H1 (cell line): Measurements from ENCODE around the gene LGR4. TPM values are rescaled to one million over a fixed set of nuclear protein-coding genes. Genes with fewer than 3 reads are reported as not detected.

Experiments used
- TAF1 ChIP-seq: IDR thresholded peaks from 2 replicates; pipeline ENCODE4 v1.6.1; 2011; ENCODE audit warnings: mild to moderate bottlenecking, low read depth, low read length
- polyA plus RNA-seq, 7 experiments: library from polyadenylated mRNA; depleted of rRNA in 3 of 7; stranded (reverse) in 5 of 7; unstranded in 2 of 7; fragments of >200 nt in 5 of 7; fragments of 200-250 nt in 2 of 7; gene quantifications; 1 replicate in 5 of 7; 2 replicates in 1 of 7; 4 replicates in 1 of 7; pipeline versions ENCODE4 v1.2.1 to v1.2.3, GENCODE V29; 2011 to 2013; ENCODE audit warnings: missing spikeins in 2 of 7, mixed read lengths in 2 of 7
- total RNA-seq: library from RNA; stranded (reverse); fragmentation: NEBNext Ultra II Directional; extraction: Animal tissue kit (Norgen Biotek cat#: 25700); gene quantifications from 2 replicates; pipeline ENCODE4 v1.2.1, GENCODE V29; 2021

LGR4 gene
- total and polyA plus RNA-seq, 2 of the 8 experiments (the other 6 are each of a cell fraction or from before 2014, with no cell fraction given): 26.6 to 61.7 TPM

DNA sequence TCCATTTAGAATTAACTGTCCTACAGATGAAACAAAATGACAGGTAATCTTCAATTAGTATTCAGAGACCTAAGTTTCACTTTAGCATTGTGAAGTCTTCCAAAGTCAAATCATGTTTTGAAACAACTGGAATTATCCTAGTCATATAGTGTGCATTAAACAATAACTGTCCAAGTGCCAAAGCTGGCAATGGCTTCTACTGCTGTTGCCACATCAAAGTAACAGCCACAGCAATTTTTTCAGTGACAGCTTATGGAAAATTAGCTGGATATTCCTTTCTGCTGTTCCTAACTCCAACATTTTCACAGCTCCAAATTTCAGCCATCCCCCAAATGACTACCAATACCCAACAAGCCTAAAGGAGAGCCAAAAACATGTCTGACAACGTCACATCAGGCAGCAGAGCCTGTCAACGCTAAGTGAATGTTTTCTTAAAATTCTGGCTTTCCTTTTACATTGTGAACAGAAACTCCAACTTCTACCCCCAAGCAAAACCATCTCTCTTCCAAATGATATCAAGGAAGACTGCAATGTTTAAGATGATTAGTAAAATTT, 64.3 kb downstream of the LGR4 start (continued):
- no peak for TF ChIP-seq TAF1
